Heart left ventricle (tissue), 16 donors: ENCODE results near the gene TIGD4. TPM values are rescaled to one million over a fixed set of nuclear protein-coding genes. Genes with fewer than 3 reads are reported as not detected.

Source experiments
- ATAC-seq, 4 donors: fragments of 200-7000 bp; cut with Tn5 transposase; one replicate each; pipeline ENCODE4 v1.9.1; 2020 to 2022; ENCODE audit warnings: moderate library complexity in 4 of 4, mild to moderate bottlenecking in 3 of 4, moderate number of reproducible peaks in 1 of 4
- DNase-seq, 5 donors: peaks; one replicate each; pipeline ENCODE4 v3.0.0-alpha.2; 2020
- H3K27ac ChIP-seq, 12 donors: fragments of 200-600 bp; sonication (generic) in 4 of 12; one replicate each; pipeline versions ENCODE4 v1.5.0 to v1.8.0; 2016 to 2022; ENCODE audit warnings: mild to moderate bottlenecking in 2 of 12
- H3K27me3 ChIP-seq, 9 donors: fragments of 200-600 bp; sonication (generic) in 2 of 9; one replicate each; pipeline versions ENCODE4 v1.5.1 to v1.8.0; 2016 to 2022; ENCODE audit warnings: mild to moderate bottlenecking in 3 of 9
- H3K36me3 ChIP-seq, 9 donors: fragments of 200-600 bp; sonication (generic) in 2 of 9; one replicate each; pipeline versions ENCODE4 v1.5.0 to v1.8.0; 2018 to 2022; ENCODE audit warnings: mild to moderate bottlenecking in 2 of 9
- H3K4me1 ChIP-seq, 12 donors: fragments of 200-600 bp; sonication (generic) in 4 of 12; one replicate each; pipeline versions ENCODE4 v1.5.0 to v1.8.0; 2016 to 2022; ENCODE audit warnings: mild to moderate bottlenecking in 3 of 12
- H3K4me3 ChIP-seq, 12 donors: fragments of 200-600 bp; sonication (generic) in 4 of 12; one replicate each; pipeline versions ENCODE4 v1.5.0 to v1.8.0; 2017 to 2022; ENCODE audit warnings: mild to moderate bottlenecking in 9 of 12, moderate library complexity in 4 of 12
- H3K9me3 ChIP-seq, 12 donors: fragments of 200-600 bp; sonication (generic) in 4 of 12; one replicate each; pipeline versions ENCODE4 v1.5.0 to v1.8.0; 2016 to 2022; ENCODE audit warnings: mild to moderate bottlenecking in 1 of 12
- POLR2A ChIP-seq, 2 donors: fragments of 450-650 bp; IDR thresholded peaks; one replicate each; pipeline ENCODE4 v1.6.1; 2017; ENCODE audit warnings: antibody characterized with exemption in 2 of 2, mild to moderate bottlenecking in 2 of 2, moderate library complexity in 2 of 2
- WGBS, 4 donors: extraction: QIAGEN DNeasy Blood & Tissue Kit in 2 of 4; methylation state at CpG; one replicate each; pipeline versions ENCODE4 v1.1.5 to v1.1.7; 2013 to 2018; 5-methylcytosine and 5-hydroxymethylcytosine counted together
- intact Hi-C, 10 donors: fragments of 100-400 bp; cut with DNase I; formaldehyde crosslinking; loops; one replicate each; pipeline versions ENCODE4 v1.11.1 to v1.14.2; 2022
- polyA plus RNA-seq, 2 donors: library from polyadenylated mRNA; stranded (reverse); fragments of 200-250 nt; gene quantifications; one replicate each; pipeline ENCODE4 v1.2.3, GENCODE V29; 2013
- total RNA-seq, 9 donors: library from RNA; depleted of rRNA in 2 of 9; stranded (reverse); fragments of >200 nt in 2 of 9; fragmentation: NEBNext Ultra II Directional in 3 of 9; extraction: Animal tissue kit (Norgen Biotek cat#: 25700) in 3 of 9; gene quantifications; one replicate each; pipeline versions ENCODE4 v1.1.0 to v1.2.4, GENCODE V29; 2016 to 2023
- TF ChIP-seq, protein P1 (sequence below), 12 donors: fragments of 200-600 bp; sonication (generic) in 4 of 12; IDR thresholded peaks; one replicate each; pipeline versions ENCODE4 v1.5.0 to v1.8.0; 2018 to 2022; ENCODE audit warnings: antibody characterized with exemption in 12 of 12, mild to moderate bottlenecking in 5 of 12
- donor health status: ischemic (EF 13 %, LVEDD 7.1; RV severe dilation, severe dysfunction).
- donor health status: healthy with polysubstance abuse.
- donor health status: DM: no; HTN: yes; CAD: no.
- donor health status: DM: no; HTN: no; CAD: no.
- donor health status: ischemic (EF 25% LVEDD 6.9; RV normal size, moderate dysfunction).
- donor health status: ischemic (EF 25% LVEDD 5.7; RV mildly dilated, moderate dysfunction).
- donor health status: healthy.
- donor health status: DM: yes; HTN: yes; CAD: no.
- donor health status: ischemic (EF 35%, LVEDD 5.7; RV mildly dilated, moderate dysfunction).
- donor health status: nonischemic (EF 11% LVEDD 7.7; RV severe dilation, severe dysfunction).
- donor health status: DM: yes; HTN: yes; CAD: no.
- donor health status: PGD.
- donor health status: ischemic (EF 29% LVEDD 5.4; RV normal size, mild dysfunction).
- donor health status: nonischemic (EF 23%, LVEDD 6.1; RV moderate dilation, normal function).

The TIGD4 gene
- total and polyA plus RNA-seq, 11 donors = 0.15 to 0.50 (median 0.32) TPM; not detected in 1

DNA sequence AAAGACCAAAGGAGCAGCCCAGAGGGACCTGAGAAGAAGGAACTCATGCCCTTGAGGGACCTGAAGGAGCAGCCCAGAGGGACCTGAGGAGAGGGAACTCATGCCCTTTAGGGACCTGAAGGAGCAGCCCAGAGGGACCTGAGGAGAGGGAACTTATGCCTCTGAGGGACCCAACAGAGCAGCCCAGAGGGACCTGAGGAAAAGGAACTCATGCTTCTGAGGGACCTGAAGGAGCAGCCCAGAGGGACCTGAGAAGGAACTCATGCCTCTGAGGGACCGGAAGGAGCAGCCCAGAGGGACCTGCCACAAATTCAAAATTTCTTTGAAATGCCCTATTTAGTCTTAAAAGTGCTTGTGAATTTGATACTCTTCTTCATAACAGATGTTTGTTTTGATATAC lies 51.2 kb downstream of the TIGD4 start:
- no peaks in the 10 kb centered on the region for H3K4me1 ChIP-seq
- TF ChIP-seq, protein P1, sequence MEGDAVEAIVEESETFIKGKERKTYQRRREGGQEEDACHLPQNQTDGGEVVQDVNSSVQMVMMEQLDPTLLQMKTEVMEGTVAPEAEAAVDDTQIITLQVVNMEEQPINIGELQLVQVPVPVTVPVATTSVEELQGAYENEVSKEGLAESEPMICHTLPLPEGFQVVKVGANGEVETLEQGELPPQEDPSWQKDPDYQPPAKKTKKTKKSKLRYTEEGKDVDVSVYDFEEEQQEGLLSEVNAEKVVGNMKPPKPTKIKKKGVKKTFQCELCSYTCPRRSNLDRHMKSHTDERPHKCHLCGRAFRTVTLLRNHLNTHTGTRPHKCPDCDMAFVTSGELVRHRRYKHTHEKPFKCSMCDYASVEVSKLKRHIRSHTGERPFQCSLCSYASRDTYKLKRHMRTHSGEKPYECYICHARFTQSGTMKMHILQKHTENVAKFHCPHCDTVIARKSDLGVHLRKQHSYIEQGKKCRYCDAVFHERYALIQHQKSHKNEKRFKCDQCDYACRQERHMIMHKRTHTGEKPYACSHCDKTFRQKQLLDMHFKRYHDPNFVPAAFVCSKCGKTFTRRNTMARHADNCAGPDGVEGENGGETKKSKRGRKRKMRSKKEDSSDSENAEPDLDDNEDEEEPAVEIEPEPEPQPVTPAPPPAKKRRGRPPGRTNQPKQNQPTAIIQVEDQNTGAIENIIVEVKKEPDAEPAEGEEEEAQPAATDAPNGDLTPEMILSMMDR (IDR thresholded peaks at IDR 0.05) = no peak
- no peak for TF ChIP-seq POLR2A (IDR thresholded peaks at IDR 0.05)
- H3K36me3 ChIP-seq = no peaks in the 10 kb centered on the region
- DNase-seq (no peak), ATAC-seq (no peak)
- H3K27me3 ChIP-seq = no peaks in the 10 kb centered on the region
- WGBS, 4 donors = 87 to 100% (median 89%) methylated on average over 1 of the region's 1 CpG
- intact Hi-C loops = no loop called here
- no peak overlapping the region for H3K27ac ChIP-seq
- no peaks in the 10 kb centered on the region for H3K9me3 ChIP-seq
- H3K4me3 ChIP-seq = no peak overlapping the region

DNA sequence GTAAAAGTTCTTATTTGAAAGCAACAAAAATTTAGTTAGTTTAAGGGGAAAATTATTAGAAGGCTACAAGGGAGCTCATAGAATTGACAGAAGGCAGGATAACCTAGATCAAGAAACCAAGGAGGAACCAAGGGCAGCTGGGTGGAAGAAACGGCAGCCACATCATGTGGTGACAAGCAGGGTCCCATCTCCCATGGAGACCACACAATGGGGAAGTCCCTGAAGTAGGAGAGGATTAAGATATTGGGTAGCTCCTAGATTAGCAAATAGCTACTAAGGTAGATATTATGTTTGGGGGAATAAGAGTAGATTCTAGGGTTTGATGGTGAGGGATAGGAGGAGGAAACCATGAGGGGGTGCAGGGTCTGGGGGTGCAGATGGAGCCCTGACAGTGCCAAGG lies 51.7 kb downstream of the TIGD4 start:
- 43 to 69% (median 51%) methylated on average over 1 of the region's 1 CpG for whole genome bisulfite sequencing, 4 donors
- Histone ChIP-seq H3K4me3 (no peak overlapping the region), H3K27ac (no peak overlapping the region), H3K4me1 (no peaks in the 10 kb centered on the region), H3K9me3 (no peaks in the 10 kb centered on the region), H3K36me3 (no peaks in the 10 kb centered on the region), H3K27me3 (no peaks in the 10 kb centered on the region)
- ATAC-seq (no peak), DNase-seq (no peak)
- intact Hi-C loops = no loop called here
- TF ChIP-seq POLR2A (IDR thresholded peaks at IDR 0.05) = no peak
- TF ChIP-seq, protein P1 (IDR thresholded peaks at IDR 0.05) = no peak

DNA sequence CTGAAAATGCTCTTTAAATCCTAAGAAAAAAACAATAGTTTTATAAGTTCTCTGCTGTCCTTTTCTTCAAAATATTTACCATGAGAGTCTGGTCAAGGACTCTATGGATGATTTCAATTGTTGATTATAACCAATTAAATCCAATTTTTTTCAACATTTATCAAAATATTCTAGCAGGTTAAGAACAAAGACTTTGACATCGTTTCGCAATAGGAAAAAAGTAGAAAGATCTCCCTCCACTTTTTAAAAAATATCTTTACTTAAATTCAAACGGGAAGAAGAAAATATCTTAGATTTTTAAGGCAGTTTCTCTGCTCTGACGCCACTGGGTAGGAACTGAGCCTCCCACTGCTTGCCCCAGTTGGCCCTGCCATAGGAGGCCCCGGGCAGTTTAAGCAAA lies 55.0 kb downstream of the TIGD4 start:
- Histone ChIP-seq H3K4me3 (no peak overlapping the region), H3K4me1 (no peaks in the 10 kb centered on the region), H3K9me3 (no peaks in the 10 kb centered on the region), H3K27me3 (no peaks in the 10 kb centered on the region), H3K36me3 (no peaks in the 10 kb centered on the region), H3K27ac (no peak overlapping the region)
- intact Hi-C loops = no loop called here
- 74 to 76% (median 74%) methylated on average over 5 of the region's 5 CpGs for WGBS, 4 donors
- TF ChIP-seq, protein P1 (IDR thresholded peaks at IDR 0.05) = no peak
- TF ChIP-seq POLR2A (IDR thresholded peaks at IDR 0.05) = no peak
- ATAC-seq (no peak), DNase-seq (no peak)

DNA sequence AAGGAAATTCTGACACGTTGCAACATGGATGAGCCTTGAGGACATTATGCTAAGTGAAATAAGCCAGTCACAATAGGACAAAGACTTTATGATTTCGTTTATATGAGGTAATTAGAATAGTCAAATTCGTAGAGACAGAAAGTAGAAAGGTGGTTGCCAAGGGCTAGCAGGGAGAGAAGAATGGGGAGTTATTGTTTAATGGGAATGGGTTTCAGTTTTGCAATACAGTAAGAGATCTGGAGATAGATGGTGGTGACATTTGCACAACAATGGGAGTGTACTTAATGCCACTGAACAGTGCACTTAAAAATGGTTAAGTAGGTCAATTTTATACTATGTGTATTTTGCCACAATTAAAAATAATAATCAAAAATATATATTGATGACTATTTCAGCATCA lies 56.3 kb downstream of the TIGD4 start:
- H3K4me1 ChIP-seq = no peaks in the 10 kb centered on the region
- TF ChIP-seq, protein P1 (IDR thresholded peaks at IDR 0.05) = no peak
- no peak for TF ChIP-seq POLR2A (IDR thresholded peaks at IDR 0.05)
- DNase-seq (no peak), ATAC-seq (no peak)
- no peaks in the 10 kb centered on the region for H3K36me3 ChIP-seq
- no peaks in the 10 kb centered on the region for H3K27me3 ChIP-seq
- no peak overlapping the region for H3K27ac ChIP-seq
- 68 to 74% (median 72%) methylated on average over 3 of the region's 3 CpGs for WGBS, 4 donors
- no peaks in the 10 kb centered on the region for H3K9me3 ChIP-seq
- no peak overlapping the region for H3K4me3 ChIP-seq
- intact Hi-C loops = no loop called here
